K562 (cell line): Measurements from ENCODE around the gene SLC4A2. TPM values are rescaled to one million over a fixed set of nuclear protein-coding genes. Genes with fewer than 3 reads are reported as not detected.
A peak's percentile ranks its signal among the peaks of the same experiment; 100 is the strongest.

Experiments used
- ATAC-seq: fragments of 200-7000 bp; cut with Tn5 transposase; 3 replicates; pipeline ENCODE4 v1.9.1; 2020; ENCODE audit warnings: moderate library complexity
- BruUV-seq: library from RNA; stranded (reverse); fragments of 400-500 nt; replicated peaks from 2 replicates; lab custom pipeline; 2021; lab: Mats Ljungman, UMichigan
- CTCF ChIA-PET: fragments of 300-600 bp; formaldehyde crosslinking; extraction: SDS; loops from one replicate; lab custom pipeline; 2021; ENCODE audit warnings: low intra/inter-chr PET ratio; lab: Yijun Ruan, JAX
- POLR2A ChIA-PET: fragments of 300-600, 350-650 bp; sonication (Branson Sonifier 250); formaldehyde crosslinking; extraction: SDS; loops from one replicate; lab custom pipeline; 2021; ENCODE audit warnings: antibody characterized with exemption, inconsistent platforms; lab: Yijun Ruan, JAX
- DNase-seq, 4 experiments: peaks; one replicate each; pipeline versions ENCODE4 v3.0.0 to v3.0.0-alpha.2; 2011 to 2018; ENCODE audit warnings: low spot score in 3 of 4, mixed read lengths in 3 of 4; ENCODE audit errors: extremely low read depth in 1 of 4
- FAIRE-seq: peaks from 2 replicates; lab custom pipeline; 2011; peaks lifted over from hg19 to GRCh38; lab: Jason Lieb, UNC
- H2AFZ ChIP-seq: 2 replicates; pipeline ENCODE4 v1.6.0; 2011; ENCODE audit warnings: low read depth, low read length, control low read depth, inconsistent platforms
- H3K27ac ChIP-seq: fragments of 200-600 bp; 3 replicates; pipeline ENCODE4 v1.8.0; 2011; ENCODE audit warnings: low read depth, mild to moderate bottlenecking, control low read depth, inconsistent platforms, low read length, moderate library complexity, mixed read lengths; ENCODE audit errors: extremely low read depth
- H3K27me3 ChIP-seq, 2 experiments: fragments of 300-600 bp in 1 of 2; 2 replicates in 1 of 2; 3 replicates in 1 of 2; pipeline versions ENCODE4 v1.6.0 to v1.8.0; 2011; ENCODE audit warnings: inconsistent platforms in 2 of 2, low read length in 2 of 2, mild to moderate bottlenecking in 1 of 2, mixed read lengths in 1 of 2, moderate library complexity in 1 of 2; ENCODE audit not compliant: control insufficient read depth in 2 of 2, insufficient read depth in 2 of 2
- H3K36me3 ChIP-seq: fragments of 300-600 bp; 3 replicates; pipeline ENCODE4 v1.8.0; 2011; ENCODE audit warnings: mild to moderate bottlenecking, low read length, inconsistent platforms; ENCODE audit not compliant: control insufficient read depth, insufficient read depth
- H3K4me1 ChIP-seq, 2 experiments: fragments of 200-600 bp in 1 of 2; replicated peaks in 1 of 2; 2 replicates in 1 of 2; 3 replicates in 1 of 2; pipeline versions ENCODE4 v1.5.1 to v1.8.0; 2011; ENCODE audit warnings: inconsistent platforms in 2 of 2, low read length in 2 of 2, mild to moderate bottlenecking in 1 of 2, mixed read lengths in 1 of 2, moderate library complexity in 1 of 2; ENCODE audit not compliant: control insufficient read depth in 2 of 2, insufficient read depth in 2 of 2
- H3K4me2 ChIP-seq: 2 replicates; pipeline ENCODE4 v1.6.1; 2011; ENCODE audit warnings: low read length, control low read depth, inconsistent platforms, mixed read lengths; ENCODE audit not compliant: insufficient read depth
- H3K4me3 ChIP-seq: fragments of 200-600 bp; sonication (generic), shearing (Covaris generic); 2 replicates; pipeline ENCODE4 v1.5.1; 2016; ENCODE audit warnings: control low read depth, inconsistent platforms
- H3K79me2 ChIP-seq: fragments of 200-600 bp; 3 replicates; pipeline ENCODE4 v1.8.0; 2011; ENCODE audit warnings: low read length, inconsistent platforms; ENCODE audit not compliant: control insufficient read depth, insufficient read depth
- H3K9ac ChIP-seq, 2 experiments: 2 replicates each; pipeline versions ENCODE4 v1.6.0 to v1.6.1; 2011; ENCODE audit warnings: low read depth in 2 of 2, low read length in 2 of 2, control low read depth in 1 of 2, inconsistent platforms in 1 of 2, mild to moderate bottlenecking in 1 of 2, mixed read lengths in 1 of 2; ENCODE audit not compliant: insufficient read depth in 1 of 2
- H3K9me1 ChIP-seq: one replicate; pipeline ENCODE4 v1.6.0; 2011; ENCODE audit warnings: inconsistent platforms, mild to moderate bottlenecking, low read length, moderate library complexity; ENCODE audit not compliant: control insufficient read depth, insufficient read depth
- H3K9me3 ChIP-seq: replicated peaks from 2 replicates; pipeline ENCODE4 v1.5.1; 2011; ENCODE audit warnings: low read depth, low read length, inconsistent platforms; ENCODE audit not compliant: control insufficient read depth, insufficient read depth
- H4K20me1 ChIP-seq: replicated peaks from 2 replicates; pipeline ENCODE4 v1.6.1; 2011; ENCODE audit warnings: low read length, inconsistent platforms, mixed read lengths; ENCODE audit not compliant: control insufficient read depth, insufficient read depth
- ASH1L ChIP-seq: fragments of 450-650 bp; IDR thresholded peaks from 2 replicates; pipeline ENCODE4 v1.6.1; 2018; ENCODE audit warnings: borderline replicate concordance, mild to moderate bottlenecking, low read depth; ENCODE audit not compliant: partially characterized antibody
- THAP12 ChIP-seq: fragments of 250-450 bp; sonication (Bioruptor Pico); IDR thresholded peaks from 2 replicates; pipeline ENCODE4 v1.9.0; 2021; ENCODE audit warnings: mild to moderate bottlenecking, inconsistent platforms
- WGBS: fragments of 100-300 bp; shearing (Covaris generic); methylation state at CpG from one replicate; pipeline ENCODE4 v1.1.6; 2016; ENCODE audit warnings: low coverage, mixed read lengths; ENCODE audit not compliant: insufficient coverage; ENCODE audit errors: missing lambda C conversion rate; 5-methylcytosine and 5-hydroxymethylcytosine counted together
- in situ Hi-C: fragments of 300-500 bp; cut with MboI; formaldehyde crosslinking; loops from 4 replicates; pipeline ENCODE4 v1.15.0; 2018; ENCODE audit warnings: inconsistent platforms, mixed read lengths
- intact Hi-C: fragments of 100-400 bp; cut with micrococcal nuclease; formaldehyde crosslinking; loops from 2 replicates; pipeline ENCODE4 v1.14.2; 2022
- polyA plus RNA-seq, 8 experiments: library from polyadenylated mRNA; depleted of rRNA in 4 of 8; stranded (reverse) in 5 of 8; unstranded in 3 of 8; fragments of >200 nt; fragmentation: Nextera tagmentation in 2 of 8; fragmentation: Illumina TruSeq in 1 of 8; extraction: Ambion mirVana in 2 of 8; extraction: Trizol in 1 of 8; gene quantifications; 2 replicates each; pipeline versions ENCODE4 v1.2.1 to v1.2.3, GENCODE V29; 2011 to 2014; ENCODE audit warnings: inconsistent platforms in 1 of 8, missing spikeins in 1 of 8
- total RNA-seq, 7 experiments: library from RNA; depleted of rRNA in 6 of 7; stranded (reverse); fragments of >200 nt in 6 of 7; fragmentation: Illumina TruSeq in 2 of 7; extraction: Trizol in 2 of 7; gene quantifications; 2 replicates each; pipeline versions ENCODE4 v1.2.1 to v1.2.3, GENCODE V29; 2011 to 2021; ENCODE audit warnings: low replicate concordance in 1 of 7

The SLC4A2 gene
- total and polyA plus RNA-seq, 9 of the 15 experiments (the other 6 are each of a cell fraction or from before 2014, with no cell fraction given), result 11.4 to 375 (median 130) TPM

- no peak for FAIRE-seq
- no peak for ATAC-seq
- no TSS peak for BruUV-seq
- Histone ChIP-seq H3K4me3 (no peak overlapping the region), H3K27me3 (no peaks in the 10 kb centered on the region), H3K9ac (peak overlapping the region in 1 of 2 experiments; percentile 63; a peak in 1 of 4 replicates), H2AFZ (no peak overlapping the region), H3K36me3 (peaks cover 79% of the 10 kb centered on the region; the same call in 2 of the 3 replicates), H3K4me2 (no peak overlapping the region), H4K20me1 (peaks cover 45% of the 10 kb centered on the region), H3K79me2 (peaks cover 95% of the 10 kb centered on the region), H3K9me3 (no peaks in the 10 kb centered on the region), H3K9me1 (peaks cover 8% of the 10 kb centered on the region), H3K27ac (no peak overlapping the region), H3K4me1 (peaks cover 2 to 28% of the 10 kb centered on the region in 2 experiments; a peak in 3 of 5 replicates)
- 83% methylated on average over 10 of the region's 10 CpGs for WGBS
- ChIA-PET CTCF (no interaction called here), POLR2A (interaction anchor here (0.6 to 4.4 kb wide), 11 partner anchors 9 to 101 kb away, joined by 3 to 31 read pairs (median 4); partner anchors contain the start of gene AGAP3)
- intact Hi-C loops, result loop anchor here (10.0 kb wide), 1 partner anchor 310 kb away; no protein-coding TSS in a partner anchor
- in situ Hi-C loops, result no loop called here
- DNase-seq, result no peak
- no peak for TF ChIP-seq ASH1L
- 0 out of 2 replicates have a peak, but pooled peaks have one; percentile 19 for TF ChIP-seq THAP12
Observed at GRCh38 chr7:151095123-151095797, 35.9 kb downstream of the SLC4A2 start.
